ENCODE results near the gene UBE2E3. TPM values are rescaled to one million over a fixed set of nuclear protein-coding genes. Genes with fewer than 3 reads are reported as not detected.

The UBE2E3 gene
- total and polyA plus RNA-seq, 2 experiments from 2014 or later: 111 to 112 TPM

GRCh38 chr2:180991820-180992219 is 11.4 kb downstream of the UBE2E3 start (continued):
- TF ChIP-seq, protein P1, sequence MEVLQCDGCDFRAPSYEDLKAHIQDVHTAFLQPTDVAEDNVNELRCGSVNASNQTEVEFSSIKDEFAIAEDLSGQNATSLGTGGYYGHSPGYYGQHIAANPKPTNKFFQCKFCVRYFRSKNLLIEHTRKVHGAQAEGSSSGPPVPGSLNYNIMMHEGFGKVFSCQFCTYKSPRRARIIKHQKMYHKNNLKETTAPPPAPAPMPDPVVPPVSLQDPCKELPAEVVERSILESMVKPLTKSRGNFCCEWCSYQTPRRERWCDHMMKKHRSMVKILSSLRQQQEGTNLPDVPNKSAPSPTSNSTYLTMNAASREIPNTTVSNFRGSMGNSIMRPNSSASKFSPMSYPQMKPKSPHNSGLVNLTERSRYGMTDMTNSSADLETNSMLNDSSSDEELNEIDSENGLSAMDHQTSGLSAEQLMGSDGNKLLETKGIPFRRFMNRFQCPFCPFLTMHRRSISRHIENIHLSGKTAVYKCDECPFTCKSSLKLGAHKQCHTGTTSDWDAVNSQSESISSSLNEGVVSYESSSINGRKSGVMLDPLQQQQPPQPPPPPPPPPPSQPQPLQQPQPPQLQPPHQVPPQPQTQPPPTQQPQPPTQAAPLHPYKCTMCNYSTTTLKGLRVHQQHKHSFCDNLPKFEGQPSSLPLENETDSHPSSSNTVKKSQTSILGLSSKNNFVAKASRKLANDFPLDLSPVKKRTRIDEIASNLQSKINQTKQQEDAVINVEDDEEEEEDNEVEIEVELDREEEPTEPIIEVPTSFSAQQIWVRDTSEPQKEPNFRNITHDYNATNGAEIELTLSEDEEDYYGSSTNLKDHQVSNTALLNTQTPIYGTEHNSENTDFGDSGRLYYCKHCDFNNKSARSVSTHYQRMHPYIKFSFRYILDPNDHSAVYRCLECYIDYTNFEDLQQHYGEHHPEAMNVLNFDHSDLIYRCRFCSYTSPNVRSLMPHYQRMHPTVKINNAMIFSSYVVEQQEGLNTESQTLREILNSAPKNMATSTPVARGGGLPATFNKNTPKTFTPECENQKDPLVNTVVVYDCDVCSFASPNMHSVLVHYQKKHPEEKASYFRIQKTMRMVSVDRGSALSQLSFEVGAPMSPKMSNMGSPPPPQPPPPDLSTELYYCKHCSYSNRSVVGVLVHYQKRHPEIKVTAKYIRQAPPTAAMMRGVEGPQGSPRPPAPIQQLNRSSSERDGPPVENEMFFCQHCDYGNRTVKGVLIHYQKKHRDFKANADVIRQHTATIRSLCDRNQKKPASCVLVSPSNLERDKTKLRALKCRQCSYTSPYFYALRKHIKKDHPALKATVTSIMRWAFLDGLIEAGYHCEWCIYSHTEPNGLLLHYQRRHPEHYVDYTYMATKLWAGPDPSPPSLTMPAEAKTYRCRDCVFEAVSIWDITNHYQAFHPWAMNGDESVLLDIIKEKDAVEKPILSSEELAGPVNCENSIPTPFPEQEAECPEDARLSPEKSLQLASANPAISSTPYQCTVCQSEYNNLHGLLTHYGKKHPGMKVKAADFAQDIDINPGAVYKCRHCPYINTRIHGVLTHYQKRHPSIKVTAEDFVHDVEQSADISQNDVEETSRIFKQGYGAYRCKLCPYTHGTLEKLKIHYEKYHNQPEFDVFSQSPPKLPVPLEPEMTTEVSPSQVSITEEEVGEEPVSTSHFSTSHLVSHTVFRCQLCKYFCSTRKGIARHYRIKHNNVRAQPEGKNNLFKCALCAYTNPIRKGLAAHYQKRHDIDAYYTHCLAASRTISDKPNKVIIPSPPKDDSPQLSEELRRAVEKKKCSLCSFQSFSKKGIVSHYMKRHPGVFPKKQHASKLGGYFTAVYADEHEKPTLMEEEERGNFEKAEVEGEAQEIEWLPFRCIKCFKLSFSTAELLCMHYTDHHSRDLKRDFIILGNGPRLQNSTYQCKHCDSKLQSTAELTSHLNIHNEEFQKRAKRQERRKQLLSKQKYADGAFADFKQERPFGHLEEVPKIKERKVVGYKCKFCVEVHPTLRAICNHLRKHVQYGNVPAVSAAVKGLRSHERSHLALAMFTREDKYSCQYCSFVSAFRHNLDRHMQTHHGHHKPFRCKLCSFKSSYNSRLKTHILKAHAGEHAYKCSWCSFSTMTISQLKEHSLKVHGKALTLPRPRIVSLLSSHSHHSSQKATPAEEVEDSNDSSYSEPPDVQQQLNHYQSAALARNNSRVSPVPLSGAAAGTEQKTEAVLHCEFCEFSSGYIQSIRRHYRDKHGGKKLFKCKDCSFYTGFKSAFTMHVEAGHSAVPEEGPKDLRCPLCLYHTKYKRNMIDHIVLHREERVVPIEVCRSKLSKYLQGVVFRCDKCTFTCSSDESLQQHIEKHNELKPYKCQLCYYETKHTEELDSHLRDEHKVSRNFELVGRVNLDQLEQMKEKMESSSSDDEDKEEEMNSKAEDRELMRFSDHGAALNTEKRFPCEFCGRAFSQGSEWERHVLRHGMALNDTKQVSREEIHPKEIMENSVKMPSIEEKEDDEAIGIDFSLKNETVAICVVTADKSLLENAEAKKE (CRISPR knock-in tag; IDR thresholded peaks at IDR 0.05): no peak
- TF ChIP-seq CREB1 (CRISPR knock-in tag; IDR thresholded peaks at IDR 0.05; ENCODE audit: low read depth): no peak
- no peak for TF ChIP-seq JUNB (IDR thresholded peaks at IDR 0.05; ENCODE audit: unreplicated experiment)
- TF ChIP-seq POLR2AphosphoS5 (IDR thresholded peaks at IDR 0.05; ENCODE audit: low read depth): no peak
- no peak for TF ChIP-seq STAT1 (IDR thresholded peaks at IDR 0.05; ENCODE audit: unreplicated experiment)
- TF ChIP-seq, protein P2, sequence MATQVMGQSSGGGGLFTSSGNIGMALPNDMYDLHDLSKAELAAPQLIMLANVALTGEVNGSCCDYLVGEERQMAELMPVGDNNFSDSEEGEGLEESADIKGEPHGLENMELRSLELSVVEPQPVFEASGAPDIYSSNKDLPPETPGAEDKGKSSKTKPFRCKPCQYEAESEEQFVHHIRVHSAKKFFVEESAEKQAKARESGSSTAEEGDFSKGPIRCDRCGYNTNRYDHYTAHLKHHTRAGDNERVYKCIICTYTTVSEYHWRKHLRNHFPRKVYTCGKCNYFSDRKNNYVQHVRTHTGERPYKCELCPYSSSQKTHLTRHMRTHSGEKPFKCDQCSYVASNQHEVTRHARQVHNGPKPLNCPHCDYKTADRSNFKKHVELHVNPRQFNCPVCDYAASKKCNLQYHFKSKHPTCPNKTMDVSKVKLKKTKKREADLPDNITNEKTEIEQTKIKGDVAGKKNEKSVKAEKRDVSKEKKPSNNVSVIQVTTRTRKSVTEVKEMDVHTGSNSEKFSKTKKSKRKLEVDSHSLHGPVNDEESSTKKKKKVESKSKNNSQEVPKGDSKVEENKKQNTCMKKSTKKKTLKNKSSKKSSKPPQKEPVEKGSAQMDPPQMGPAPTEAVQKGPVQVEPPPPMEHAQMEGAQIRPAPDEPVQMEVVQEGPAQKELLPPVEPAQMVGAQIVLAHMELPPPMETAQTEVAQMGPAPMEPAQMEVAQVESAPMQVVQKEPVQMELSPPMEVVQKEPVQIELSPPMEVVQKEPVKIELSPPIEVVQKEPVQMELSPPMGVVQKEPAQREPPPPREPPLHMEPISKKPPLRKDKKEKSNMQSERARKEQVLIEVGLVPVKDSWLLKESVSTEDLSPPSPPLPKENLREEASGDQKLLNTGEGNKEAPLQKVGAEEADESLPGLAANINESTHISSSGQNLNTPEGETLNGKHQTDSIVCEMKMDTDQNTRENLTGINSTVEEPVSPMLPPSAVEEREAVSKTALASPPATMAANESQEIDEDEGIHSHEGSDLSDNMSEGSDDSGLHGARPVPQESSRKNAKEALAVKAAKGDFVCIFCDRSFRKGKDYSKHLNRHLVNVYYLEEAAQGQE (IDR thresholded peaks at IDR 0.05; ENCODE audit: unreplicated experiment): no peak

GRCh38 chr2:180992994-180993393 is 12.6 kb downstream of the UBE2E3 start:
- H3K36me3 Mint-ChIP-seq (ENCODE audit: low read depth): peaks cover 11% of the 10 kb centered on the region; the same call in 2 of the 3 replicates
- no peaks in the 10 kb centered on the region for H3K9me2 ChIP-seq (ENCODE audit: insufficient read depth)
- no peaks in the 10 kb centered on the region for H3F3A ChIP-seq (replicated peaks; ENCODE audit: low read depth)
- no peak overlapping the region for H3K4me2 ChIP-seq
- no peak overlapping the region for H3K27ac ChIP-seq (ENCODE audit: low read depth)
- H3K4me3 ChIP-seq: no peak overlapping the region
- H3K79me2 ChIP-seq (replicated peaks; ENCODE audit: insufficient read depth): peaks cover 100% of the 10 kb centered on the region
- peaks cover 34% of the 10 kb centered on the region for H3K4me1 ChIP-seq (ENCODE audit: insufficient read depth)
- no peak overlapping the region for H2AFZ ChIP-seq
- TF ChIP-seq ZNF331 (CRISPR knock-in tag; IDR thresholded peaks at IDR 0.05; ENCODE audit: low read depth): no peak
- no peaks in the 10 kb centered on the region for H3K9me3 Mint-ChIP-seq
- H4K20me1 ChIP-seq (replicated peaks; ENCODE audit: insufficient read depth): peaks cover 7% of the 10 kb centered on the region; the same call in 1 of the 2 replicates
- no peak overlapping the region for H3K27ac Mint-ChIP-seq
- ATAC-seq (no peak), DNase-seq (ENCODE audit: low spot score) (no peak)
- H3K4me3 Mint-ChIP-seq: no peak overlapping the region
- no peaks in the 10 kb centered on the region for H3K27me3 ChIP-seq (ENCODE audit: insufficient read depth)
- no peaks in the 10 kb centered on the region for H3K27me3 Mint-ChIP-seq (ENCODE audit: insufficient read depth, low read depth, poor library complexity)
- H3K4me1 Mint-ChIP-seq: peaks cover 59% of the 10 kb centered on the region
- H3K36me3 ChIP-seq (ENCODE audit: insufficient read depth): no peaks in the 10 kb centered on the region

All from GM23338 (cell line).